ENCODE results near the gene SLC9A9.
"Not testable (repeated sequence)": the region's sequence is repeated elsewhere in the genome, so short reads cannot be mapped to it uniquely, and the experiment has no call there.

Gene SLC9A9

GRCh38 chr3:143716731-143717130 lies 131.5 kb downstream of the SLC9A9 start:
- no peak overlapping the region for H3K4me3 ChIP-seq (ENCODE audit: low read depth in 1 of 2, low read length in 2 of 2)
- no peaks in the 10 kb centered on the region for H3K4me1 ChIP-seq (ENCODE audit: control insufficient read depth in 1 of 2, insufficient read depth in 2 of 2, low read length in 2 of 2)
- H3K27me3 ChIP-seq (ENCODE audit: low read depth, low read length), result no peaks in the 10 kb centered on the region
- H3K36me3 ChIP-seq (ENCODE audit: control insufficient read depth in 1 of 2, insufficient read depth in 2 of 2, low read length in 2 of 2), result no peaks in the 10 kb centered on the region
- H3K27ac ChIP-seq (ENCODE audit: low read length), result no peak overlapping the region
- no peaks in the 10 kb centered on the region for H3K9me3 ChIP-seq (ENCODE audit: control insufficient read depth in 1 of 2, low read length in 2 of 2)

GRCh38 chr3:143712522-143712921 lies 135.7 kb downstream of the SLC9A9 start:
- H3K27ac ChIP-seq (ENCODE audit: low read length), result no peak overlapping the region

GRCh38 chr3:143707848-143708247 lies 140.4 kb downstream of the SLC9A9 start:
- H3K36me3 ChIP-seq (ENCODE audit: control insufficient read depth in 1 of 2, insufficient read depth in 2 of 2, low read length in 2 of 2), result no peaks in the 10 kb centered on the region
- no peak overlapping the region for H3K4me3 ChIP-seq (ENCODE audit: low read depth in 1 of 2, low read length in 2 of 2)
- H3K27ac ChIP-seq (ENCODE audit: low read length), result no peak overlapping the region
- H3K4me1 ChIP-seq (ENCODE audit: control insufficient read depth in 1 of 2, insufficient read depth in 2 of 2, low read length in 2 of 2), result peaks cover 0 to 5% of the 10 kb centered on the region in 2 donors
- no peaks in the 10 kb centered on the region for H3K27me3 ChIP-seq (ENCODE audit: low read depth, low read length)
- H3K9me3 ChIP-seq (ENCODE audit: control insufficient read depth in 1 of 2, low read length in 2 of 2), result no peaks in the 10 kb centered on the region

More at GRCh38 chr3:143712522-143712921, 135.7 kb downstream of the SLC9A9 start:
- Histone ChIP-seq H3K4me1 (ENCODE audit: control insufficient read depth in 1 of 2, insufficient read depth in 2 of 2, low read length in 2 of 2) (peaks cover 0 to 4% of the 10 kb centered on the region in 2 donors), H3K27me3 (ENCODE audit: low read depth, low read length) (no peaks in the 10 kb centered on the region), H3K4me3 (ENCODE audit: low read depth in 1 of 2, low read length in 2 of 2) (no peak overlapping the region), H3K9me3 (ENCODE audit: control insufficient read depth in 1 of 2, low read length in 2 of 2) (no peaks in the 10 kb centered on the region), H3K36me3 (ENCODE audit: control insufficient read depth in 1 of 2, insufficient read depth in 2 of 2, low read length in 2 of 2) (no peaks in the 10 kb centered on the region)

- no peak overlapping the region for H3K4me3 ChIP-seq (ENCODE audit: low read depth in 1 of 2, low read length in 2 of 2)
- H3K4me1 ChIP-seq (ENCODE audit: control insufficient read depth in 1 of 2, insufficient read depth in 2 of 2, low read length in 2 of 2), result no peaks in the 10 kb centered on the region
- no peak overlapping the region for H3K27ac ChIP-seq (ENCODE audit: low read length)
- H3K36me3 ChIP-seq (ENCODE audit: control insufficient read depth in 1 of 2, insufficient read depth in 2 of 2, low read length in 2 of 2), result no peaks in the 10 kb centered on the region
- no peaks in the 10 kb centered on the region for H3K9me3 ChIP-seq (ENCODE audit: control insufficient read depth in 1 of 2, low read length in 2 of 2)
- H3K27me3 ChIP-seq (ENCODE audit: low read depth, low read length), result no peaks in the 10 kb centered on the region
Observed at GRCh38 chr3:143700431-143700975, 147.8 kb downstream of the SLC9A9 start.

GRCh38 chr3:143699424-143699823 lies 148.8 kb downstream of the SLC9A9 start:
- Histone ChIP-seq H3K27ac (ENCODE audit: low read length) (no peak overlapping the region), H3K27me3 (ENCODE audit: low read depth, low read length) (no peaks in the 10 kb centered on the region), H3K9me3 (ENCODE audit: control insufficient read depth in 1 of 2, low read length in 2 of 2) (no peaks in the 10 kb centered on the region), H3K4me3 (ENCODE audit: low read depth in 1 of 2, low read length in 2 of 2) (no peak overlapping the region), H3K4me1 (ENCODE audit: control insufficient read depth in 1 of 2, insufficient read depth in 2 of 2, low read length in 2 of 2) (no peaks in the 10 kb centered on the region), H3K36me3 (ENCODE audit: control insufficient read depth in 1 of 2, insufficient read depth in 2 of 2, low read length in 2 of 2) (no peaks in the 10 kb centered on the region)

GRCh38 chr3:143698682-143699303 lies 149.5 kb downstream of the SLC9A9 start:
- H3K27me3 ChIP-seq (ENCODE audit: low read depth, low read length), result no peaks in the 10 kb centered on the region
- no peaks in the 10 kb centered on the region for H3K4me1 ChIP-seq (ENCODE audit: control insufficient read depth in 1 of 2, insufficient read depth in 2 of 2, low read length in 2 of 2)
- H3K36me3 ChIP-seq (ENCODE audit: control insufficient read depth in 1 of 2, insufficient read depth in 2 of 2, low read length in 2 of 2), result no peaks in the 10 kb centered on the region
- H3K27ac ChIP-seq (ENCODE audit: low read length), result no peak overlapping the region
- H3K9me3 ChIP-seq (ENCODE audit: control insufficient read depth in 1 of 2, low read length in 2 of 2), result no peaks in the 10 kb centered on the region
- H3K4me3 ChIP-seq (ENCODE audit: low read depth in 1 of 2, low read length in 2 of 2), result no peak overlapping the region

- H3K36me3 ChIP-seq (ENCODE audit: control insufficient read depth in 1 of 2, insufficient read depth in 2 of 2, low read length in 2 of 2), result no peaks in the 10 kb centered on the region
- H3K27ac ChIP-seq (ENCODE audit: low read length), result no peak overlapping the region
- no peak overlapping the region for H3K4me3 ChIP-seq (ENCODE audit: low read depth in 1 of 2, low read length in 2 of 2)
- no peaks in the 10 kb centered on the region for H3K4me1 ChIP-seq (ENCODE audit: control insufficient read depth in 1 of 2, insufficient read depth in 2 of 2, low read length in 2 of 2)
- H3K9me3 ChIP-seq (ENCODE audit: control insufficient read depth in 1 of 2, low read length in 2 of 2), result no peaks in the 10 kb centered on the region
- no peaks in the 10 kb centered on the region for H3K27me3 ChIP-seq (ENCODE audit: low read depth, low read length)
Observed at GRCh38 chr3:143697975-143698374, 150.3 kb downstream of the SLC9A9 start.

- H3K4me1 ChIP-seq (ENCODE audit: control insufficient read depth in 1 of 2, insufficient read depth in 2 of 2, low read length in 2 of 2); H3K27ac ChIP-seq (ENCODE audit: low read length); H3K9me3 ChIP-seq (ENCODE audit: control insufficient read depth in 1 of 2, low read length in 2 of 2): not testable (repeated sequence)
Observed at GRCh38 chr3:143695333-143695732, 152.9 kb downstream of the SLC9A9 start.

GRCh38 chr3:143693506-143693905 lies 154.8 kb downstream of the SLC9A9 start:
- Histone ChIP-seq H3K36me3 (ENCODE audit: control insufficient read depth in 1 of 2, insufficient read depth in 2 of 2, low read length in 2 of 2) (no peaks in the 10 kb centered on the region), H3K27me3 (ENCODE audit: low read depth, low read length) (no peaks in the 10 kb centered on the region), H3K27ac (ENCODE audit: low read length) (no peak overlapping the region), H3K4me1 (ENCODE audit: control insufficient read depth in 1 of 2, insufficient read depth in 2 of 2, low read length in 2 of 2) (no peaks in the 10 kb centered on the region), H3K9me3 (ENCODE audit: control insufficient read depth in 1 of 2, low read length in 2 of 2) (no peaks in the 10 kb centered on the region), H3K4me3 (ENCODE audit: low read depth in 1 of 2, low read length in 2 of 2) (no peak overlapping the region)

More at GRCh38 chr3:143695333-143695732, 152.9 kb downstream of the SLC9A9 start:
- not testable (repeated sequence) for H3K36me3 ChIP-seq (ENCODE audit: control insufficient read depth in 1 of 2, insufficient read depth in 2 of 2, low read length in 2 of 2); H3K4me3 ChIP-seq (ENCODE audit: low read depth in 1 of 2, low read length in 2 of 2); H3K27me3 ChIP-seq (ENCODE audit: low read depth, low read length)

- Histone ChIP-seq H3K27me3 (ENCODE audit: low read depth, low read length) (no peaks in the 10 kb centered on the region), H3K9me3 (ENCODE audit: control insufficient read depth in 1 of 2, low read length in 2 of 2) (no peaks in the 10 kb centered on the region), H3K36me3 (ENCODE audit: control insufficient read depth in 1 of 2, insufficient read depth in 2 of 2, low read length in 2 of 2) (no peaks in the 10 kb centered on the region), H3K4me1 (ENCODE audit: control insufficient read depth in 1 of 2, insufficient read depth in 2 of 2, low read length in 2 of 2) (no peaks in the 10 kb centered on the region), H3K27ac (ENCODE audit: low read length) (no peak overlapping the region), H3K4me3 (ENCODE audit: low read depth in 1 of 2, low read length in 2 of 2) (no peak overlapping the region)
Observed at GRCh38 chr3:143686638-143687197, 161.6 kb downstream of the SLC9A9 start.

GRCh38 chr3:143685491-143685890 lies 162.8 kb downstream of the SLC9A9 start:
- Histone ChIP-seq H3K27me3 (ENCODE audit: low read depth, low read length) (no peaks in the 10 kb centered on the region), H3K9me3 (ENCODE audit: control insufficient read depth in 1 of 2, low read length in 2 of 2) (no peaks in the 10 kb centered on the region), H3K27ac (ENCODE audit: low read length) (no peak overlapping the region), H3K36me3 (ENCODE audit: control insufficient read depth in 1 of 2, insufficient read depth in 2 of 2, low read length in 2 of 2) (no peaks in the 10 kb centered on the region), H3K4me1 (ENCODE audit: control insufficient read depth in 1 of 2, insufficient read depth in 2 of 2, low read length in 2 of 2) (no peaks in the 10 kb centered on the region), H3K4me3 (ENCODE audit: low read depth in 1 of 2, low read length in 2 of 2) (no peak overlapping the region)

- Histone ChIP-seq H3K27me3 (ENCODE audit: low read depth, low read length) (no peaks in the 10 kb centered on the region), H3K4me3 (ENCODE audit: low read depth in 1 of 2, low read length in 2 of 2) (no peak overlapping the region), H3K9me3 (ENCODE audit: control insufficient read depth in 1 of 2, low read length in 2 of 2) (no peaks in the 10 kb centered on the region), H3K27ac (ENCODE audit: low read length) (no peak overlapping the region), H3K36me3 (ENCODE audit: control insufficient read depth in 1 of 2, insufficient read depth in 2 of 2, low read length in 2 of 2) (no peaks in the 10 kb centered on the region), H3K4me1 (ENCODE audit: control insufficient read depth in 1 of 2, insufficient read depth in 2 of 2, low read length in 2 of 2) (no peaks in the 10 kb centered on the region)
Observed at GRCh38 chr3:143677430-143677829, 170.8 kb downstream of the SLC9A9 start.
